Uterus (tissue), 4 donors: Measurements from ENCODE around the gene BICD2. TPM values are rescaled to one million over a fixed set of nuclear protein-coding genes. Genes with fewer than 3 reads are reported as not detected.
"Not testable (repeated sequence)": the region's sequence is repeated elsewhere in the genome, so short reads cannot be mapped to it uniquely, and the experiment has no call there.

ENCODE experiments used
- DNase-seq, 2 donors: peaks; one replicate each; pipeline ENCODE4 v3.0.0-alpha.2; 2019 to 2020
- H3K27ac ChIP-seq, 2 donors: fragments of 200-600 bp; sonication (generic); 1 replicate in 1 of 2; 2 replicates in 1 of 2; pipeline ENCODE4 v1.5.1; 2016 to 2018
- H3K27me3 ChIP-seq, 2 donors: fragments of 200-600 bp; sonication (generic); one replicate each; pipeline ENCODE4 v1.5.1; 2018 to 2019; ENCODE audit warnings: control low read depth in 1 of 2
- H3K36me3 ChIP-seq, 2 donors: fragments of 200-600 bp; sonication (generic); one replicate each; pipeline ENCODE4 v1.5.1; 2019; ENCODE audit warnings: control low read depth in 1 of 2
- H3K4me1 ChIP-seq, 2 donors: fragments of 200-600 bp; sonication (generic); one replicate each; pipeline ENCODE4 v1.5.1; 2018 to 2019; ENCODE audit warnings: control low read depth in 1 of 2
- H3K4me3 ChIP-seq, 2 donors: fragments of 200-600 bp; sonication (generic); 1 replicate in 1 of 2; 2 replicates in 1 of 2; pipeline ENCODE4 v1.5.1; 2018 to 2019; ENCODE audit warnings: mild to moderate bottlenecking in 1 of 2
- H3K9me3 ChIP-seq, 2 donors: fragments of 200-600 bp; sonication (generic); one replicate each; pipeline ENCODE4 v1.5.1; 2019; ENCODE audit warnings: control low read depth in 1 of 2
- CTCF ChIP-seq, 4 experiments: fragments of 200-600 bp in 2 of 4; fragments of 450-650 bp in 2 of 4; sonication (generic) in 2 of 4; IDR thresholded peaks; one replicate each; pipeline ENCODE4 v1.5.1; 2016 to 2019; ENCODE audit warnings: antibody characterized with exemption in 4 of 4, mild to moderate bottlenecking in 2 of 4, moderate library complexity in 1 of 4
- POLR2A ChIP-seq, 2 donors: fragments of 450-650 bp; IDR thresholded peaks; one replicate each; pipeline ENCODE4 v1.6.1; 2016; ENCODE audit warnings: antibody characterized with exemption in 2 of 2, mild to moderate bottlenecking in 1 of 2, moderate library complexity in 1 of 2
- intact Hi-C: fragments of 100-400 bp; cut with DNase I; formaldehyde crosslinking; loops from one replicate; pipeline ENCODE4 v1.15.1; 2023; ENCODE audit warnings: low total_unique reads
- total RNA-seq, 4 donors: library from RNA; depleted of rRNA in 3 of 4; stranded (reverse); fragments of >200 nt in 3 of 4; gene quantifications; one replicate each; pipeline versions ENCODE4 v1.1.0 to v1.2.4, GENCODE V29; 2014 to 2023
- donor health status: DM: yes; HTN: yes; CAD: no.

The BICD2 gene
- total RNA-seq, 4 donors from 2014 or later = 5.6 to 45.1 (median 22.8) TPM

DNA sequence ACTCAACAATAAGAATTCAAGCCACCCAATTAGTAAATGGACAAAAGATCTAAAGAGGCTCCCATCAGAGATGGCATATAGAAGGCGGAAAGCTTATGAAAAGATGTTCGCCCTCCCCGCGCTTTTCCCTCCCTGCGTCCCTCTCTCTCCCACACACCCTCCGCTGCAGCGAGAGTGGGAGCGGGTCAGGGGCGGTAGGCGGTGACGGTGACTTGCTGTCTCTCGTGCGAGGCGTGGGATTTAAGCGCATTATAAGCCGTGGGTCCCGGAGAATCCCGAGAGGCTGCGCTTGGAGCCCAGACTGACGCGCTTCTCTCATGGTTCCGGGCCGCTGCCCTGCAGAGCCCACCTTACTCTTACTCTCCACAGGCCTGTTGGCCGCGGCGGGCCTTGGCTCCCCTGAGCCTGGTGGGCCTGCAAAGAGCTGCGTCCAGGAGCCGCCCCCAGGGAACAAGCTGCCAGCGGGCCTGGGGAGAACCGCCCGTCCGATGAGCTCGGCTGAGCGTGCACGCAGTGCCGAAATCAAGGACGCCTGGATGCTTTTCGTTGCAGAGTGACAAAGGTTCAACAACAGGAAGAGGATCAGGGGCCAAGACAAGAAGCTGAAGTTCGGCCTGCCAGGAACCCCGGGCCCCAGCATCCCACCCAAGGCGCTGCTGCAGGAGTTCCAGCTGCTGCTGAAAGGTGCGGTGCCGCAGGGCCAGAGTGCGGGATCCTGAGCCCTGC is 42.6 kb upstream of the BICD2 start:
- H3K4me3 ChIP-seq = no peak overlapping the region
- TF ChIP-seq POLR2A (IDR thresholded peaks at IDR 0.05) (no peak), CTCF (IDR thresholded peaks at IDR 0.05) (no peak)
- intact Hi-C loops = no loop called here

DNA sequence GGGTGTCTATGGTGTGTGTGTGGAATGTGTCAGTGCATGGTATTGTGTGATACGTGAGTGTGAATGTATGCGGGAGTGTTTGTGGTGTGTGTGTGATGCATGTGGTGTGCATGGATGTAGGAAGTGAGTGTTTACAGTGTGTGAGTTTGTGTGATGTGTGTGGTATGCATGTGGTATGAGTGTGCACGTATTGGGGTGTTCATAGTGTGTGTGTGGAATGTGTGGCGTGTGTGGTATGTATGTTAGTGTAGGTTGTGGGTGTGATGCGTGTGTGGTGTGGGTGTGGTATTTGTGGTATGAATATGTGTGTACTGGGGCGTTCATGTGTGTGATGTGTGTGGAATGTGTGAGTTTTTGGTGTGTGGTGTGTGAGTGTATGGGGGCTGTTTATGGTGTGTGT is 40.1 kb upstream of the BICD2 start:
- Histone ChIP-seq H3K36me3 (no peaks in the 10 kb centered on the region), H3K4me3 (no peak overlapping the region), H3K9me3 (no peaks in the 10 kb centered on the region), H3K4me1 (peaks cover 0 to 13% of the 10 kb centered on the region in 2 donors), H3K27ac (no peak overlapping the region), H3K27me3 (peaks cover 20 to 36% of the 10 kb centered on the region in 2 donors)
- intact Hi-C loops = no loop called here
- TF ChIP-seq CTCF (IDR thresholded peaks at IDR 0.05) (no peak), POLR2A (IDR thresholded peaks at IDR 0.05) (no peak)
- no peak for DNase-seq

More for the DNA sequence above, 42.6 kb upstream of the BICD2 start:
- no peaks in the 10 kb centered on the region for H3K9me3 ChIP-seq
- H3K4me1 ChIP-seq = peaks cover 0 to 13% of the 10 kb centered on the region in 2 donors
- H3K27ac ChIP-seq = no peak overlapping the region
- H3K36me3 ChIP-seq = no peaks in the 10 kb centered on the region
- DNase-seq = no peak
- peaks cover 27 to 61% of the 10 kb centered on the region in 2 donors for H3K27me3 ChIP-seq

- no peaks in the 10 kb centered on the region for H3K4me1 ChIP-seq
- intact Hi-C loops = no loop called here
- H3K27ac ChIP-seq = no peak overlapping the region
- H3K27me3 ChIP-seq = no peaks in the 10 kb centered on the region
- no peak overlapping the region for H3K4me3 ChIP-seq
- TF ChIP-seq CTCF (IDR thresholded peaks at IDR 0.05) (no peak), POLR2A (IDR thresholded peaks at IDR 0.05) (no peak)
- H3K36me3 ChIP-seq = no peaks in the 10 kb centered on the region
- no peak for DNase-seq
- no peaks in the 10 kb centered on the region for H3K9me3 ChIP-seq
Observed at GRCh38 chr9:92798358-92798757, 33.7 kb upstream of the BICD2 start.

DNA sequence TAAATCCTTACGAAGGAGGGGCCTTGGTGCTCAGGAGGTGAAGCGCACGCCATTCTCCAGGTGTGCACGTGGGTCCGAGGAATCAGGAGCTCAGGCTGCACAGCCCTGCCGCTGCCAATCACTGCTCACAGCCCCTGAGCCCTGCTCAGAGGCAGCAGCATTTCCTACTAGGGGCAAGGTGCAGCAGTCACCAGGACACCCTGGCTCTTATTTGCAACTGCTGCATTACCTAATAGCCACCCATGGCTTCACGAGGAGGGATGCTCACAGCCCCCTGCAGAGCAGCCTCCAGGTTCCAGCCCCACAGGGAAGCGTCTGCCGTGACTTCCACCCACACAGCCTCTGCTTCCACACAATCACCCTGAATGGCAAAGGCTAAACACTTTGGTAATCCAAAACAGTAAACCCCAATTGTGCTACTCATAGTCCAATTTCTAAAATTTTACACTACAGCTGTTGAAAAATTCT is 31.7 kb upstream of the BICD2 start:
- H3K36me3 ChIP-seq, H3K4me1 ChIP-seq, DNase-seq, intact Hi-C loops, H3K27ac ChIP-seq, H3K9me3 ChIP-seq, H3K4me3 ChIP-seq, H3K27me3 ChIP-seq: not testable (repeated sequence)

DNA sequence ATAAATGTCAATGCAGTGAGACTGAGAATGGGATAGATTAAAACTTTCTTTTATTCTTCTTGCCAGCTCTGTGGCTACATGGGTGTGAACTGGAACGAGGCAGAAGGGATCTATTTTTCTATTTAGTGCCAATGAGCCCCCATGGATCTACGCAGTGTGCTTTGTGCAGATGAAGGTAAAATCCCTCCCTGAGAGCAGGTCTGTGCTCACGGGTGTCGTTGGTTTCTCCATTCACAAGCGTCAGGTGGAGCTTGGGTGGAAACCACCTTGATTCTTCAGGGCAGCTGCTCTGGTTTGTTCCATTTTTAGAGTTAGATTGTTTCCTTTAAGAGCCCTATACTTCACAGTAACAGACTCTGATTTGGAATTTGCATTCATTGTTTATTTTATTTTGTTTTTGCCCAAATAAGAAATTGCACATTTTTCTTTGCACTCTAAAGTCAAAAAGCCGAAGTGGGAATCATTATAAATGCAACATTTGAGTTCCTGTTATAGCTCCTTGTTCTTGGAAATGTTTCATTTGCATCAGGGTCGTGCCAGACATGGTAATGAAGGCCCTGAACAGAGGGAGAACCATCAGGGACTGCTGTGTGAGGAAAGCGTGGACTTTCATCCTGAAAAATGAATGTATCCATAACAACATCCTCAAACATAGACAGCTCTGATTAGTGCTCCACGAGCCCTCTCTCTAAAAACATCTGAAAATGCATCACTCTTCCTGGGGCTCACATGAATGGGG is 31.1 kb upstream of the BICD2 start:
- no peaks in the 10 kb centered on the region for H3K27me3 ChIP-seq
- intact Hi-C loops = no loop called here
- no peaks in the 10 kb centered on the region for H3K4me1 ChIP-seq
- TF ChIP-seq POLR2A (IDR thresholded peaks at IDR 0.05) (no peak), CTCF (IDR thresholded peaks at IDR 0.05) (no peak)
- DNase-seq = no peak
- no peak overlapping the region for H3K27ac ChIP-seq
- no peak overlapping the region for H3K4me3 ChIP-seq
- H3K9me3 ChIP-seq = no peaks in the 10 kb centered on the region
- H3K36me3 ChIP-seq = no peaks in the 10 kb centered on the region
